Renal pelvis (tissue), 4 donors: ENCODE results near the gene LILRA6. TPM values are rescaled to one million over a fixed set of nuclear protein-coding genes. Genes with fewer than 3 reads are reported as not detected.

Experiments used
- DNase-seq: peaks from one replicate; pipeline ENCODE4 v3.0.0-alpha.2; 2013
- polyA plus RNA-seq, 3 donors: library from polyadenylated mRNA; unstranded; fragments of 120-200 nt; gene quantifications; one replicate each; pipeline ENCODE4 v1.2.1, GENCODE V29; 2013; ENCODE audit not compliant: insufficient read length in 3 of 3

LILRA6 gene
- polyA plus RNA-seq, 3 donors = 0.34 to 0.70 (median 0.53) TPM

DNA sequence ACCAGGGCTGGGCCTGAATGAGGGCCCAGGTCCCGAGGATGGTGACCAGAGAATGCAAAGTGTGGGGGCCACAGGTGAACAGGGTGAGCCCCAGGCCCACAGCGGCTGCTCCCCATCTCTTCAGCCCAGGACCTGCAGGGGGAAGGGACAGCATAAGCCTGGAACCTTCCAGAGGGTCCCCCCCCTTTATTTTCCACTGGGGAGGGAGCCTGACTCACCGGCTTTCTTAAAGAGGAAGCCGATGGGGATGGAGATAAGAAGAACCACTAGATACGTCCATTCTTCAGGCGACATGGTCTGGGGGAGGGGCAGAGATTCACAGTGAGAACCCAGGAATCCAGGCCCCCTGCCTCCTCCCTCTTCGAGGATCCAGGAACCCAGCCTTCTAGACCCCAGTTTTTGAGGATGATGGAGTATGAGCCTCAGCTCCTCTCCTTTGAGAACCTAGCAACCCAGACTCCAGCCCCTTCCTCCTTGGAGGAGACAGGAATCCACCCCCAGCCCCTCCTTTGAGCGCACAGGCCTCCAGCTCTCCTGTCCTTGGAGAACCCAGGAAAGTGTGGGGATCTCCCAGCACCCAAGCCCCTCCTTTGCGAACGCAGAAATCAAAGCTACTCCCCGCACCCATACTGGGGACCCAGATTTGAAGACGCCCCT lies 54.2 kb downstream of the LILRA6 start:
- no peak for DNase-seq

DNA sequence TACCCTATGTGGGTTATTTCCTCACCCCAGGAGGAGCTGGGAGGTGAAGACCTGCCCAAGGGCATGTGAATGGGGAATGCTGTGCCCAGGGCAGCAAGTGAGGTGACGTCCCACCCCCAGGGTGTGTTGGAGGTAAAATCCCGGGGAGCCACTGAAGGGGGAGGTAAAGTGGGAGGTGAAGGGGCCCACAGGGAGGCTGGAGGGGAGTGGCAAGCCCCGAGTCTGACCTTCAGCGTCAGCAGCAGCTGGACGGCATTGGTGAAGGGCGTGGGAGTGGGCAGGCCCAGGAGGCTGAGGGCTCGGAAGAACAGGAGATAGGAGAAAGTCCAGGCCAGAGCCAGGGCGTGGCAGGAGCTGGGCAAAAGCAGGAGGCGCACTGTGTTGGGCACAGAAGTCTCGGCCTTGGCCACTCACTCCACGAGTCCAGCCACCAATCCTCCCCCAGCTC lies 55.6 kb downstream of the LILRA6 start:
- DNase-seq = no peak

Other genes starting within 250 kb of the LILRA6 start
- under 1 TPM in 1 of 3 donors, not detected in 2; 0.38 TPM for gene VSTM1, start 178.9 kb downstream of the LILRA6 start, polyA plus RNA-seq
- gene TARM1, start 161.4 kb downstream of the LILRA6 start, polyA plus RNA-seq = under 1 TPM; 0.16 to 0.30 (median 0.21) TPM
- gene OSCAR, start 142.0 kb downstream of the LILRA6 start, polyA plus RNA-seq = under 1 TPM; 0.27 to 0.40 (median 0.30) TPM
- gene NDUFA3, start 139.9 kb downstream of the LILRA6 start, polyA plus RNA-seq = 100 to 1,000 TPM; 126 to 157 (median 156) TPM
- gene TFPT, start 127.1 kb downstream of the LILRA6 start, polyA plus RNA-seq = 10 to 100 TPM; 18.2 to 22.2 (median 21.9) TPM
- 10 to 100 TPM; 72.8 to 83.6 (median 74.5) TPM for gene PRPF31, start 127.0 kb downstream of the LILRA6 start, polyA plus RNA-seq
- gene CNOT3, start 105.0 kb downstream of the LILRA6 start, polyA plus RNA-seq = 10 to 100 TPM; 60.6 to 69.8 (median 69.0) TPM
- 10 to 100 TPM in 1 of 3 donors, 1 to 10 TPM in 2; 8.2 to 10.4 (median 8.5) TPM for gene LENG1, start 83.1 kb downstream of the LILRA6 start, polyA plus RNA-seq
- gene TMC4, start 69.6 kb downstream of the LILRA6 start, polyA plus RNA-seq = 10 to 100 TPM; 33.3 to 38.4 (median 35.7) TPM
- 10 to 100 TPM; 74.1 to 97.8 (median 84.2) TPM for gene MBOAT7, start 53.2 kb downstream of the LILRA6 start, polyA plus RNA-seq
- 10 to 100 TPM; 48.5 to 70.9 (median 67.9) TPM for gene TSEN34, start 51.5 kb downstream of the LILRA6 start, polyA plus RNA-seq
- 1,000 to 10,000 TPM; 1,622 to 1,775 (median 1,767) TPM for gene RPS9, start 41.9 kb downstream of the LILRA6 start, polyA plus RNA-seq
- gene LILRB3, start 19.8 kb downstream of the LILRA6 start, polyA plus RNA-seq = 1 to 10 TPM; 1.6 to 2.4 (median 1.6) TPM
- 1 to 10 TPM; 1.7 to 2.2 (median 2.1) TPM for gene LILRB5, start 14.5 kb upstream of the LILRA6 start, polyA plus RNA-seq
- gene LILRB2, start 38.3 kb upstream of the LILRA6 start, polyA plus RNA-seq = 1 to 10 TPM in 2 of 3 donors, under 1 TPM in 1; 0.95 to 1.2 (median 1.0) TPM
- gene LILRA5, start 70.4 kb upstream of the LILRA6 start, polyA plus RNA-seq = under 1 TPM; 0.33 to 0.38 (median 0.37) TPM
- under 1 TPM in 1 of 3 donors, not detected in 2; 0.07 TPM for gene LILRA4, start 96.4 kb upstream of the LILRA6 start, polyA plus RNA-seq
- gene LAIR1, start 122.1 kb upstream of the LILRA6 start, polyA plus RNA-seq = 1 to 10 TPM; 3.6 to 7.3 (median 4.3) TPM
- gene TTYH1, start 172.7 kb upstream of the LILRA6 start, polyA plus RNA-seq = 10 to 100 TPM; 11.5 to 14.4 (median 14.1) TPM
- gene LENG8, start 206.4 kb upstream of the LILRA6 start, polyA plus RNA-seq = 100 to 1,000 TPM; 156 to 228 (median 218) TPM
- 1 to 10 TPM; 1.9 to 2.4 (median 2.2) TPM for gene LENG9, start 221.0 kb upstream of the LILRA6 start, polyA plus RNA-seq
- gene CDC42EP5, start 230.5 kb upstream of the LILRA6 start, polyA plus RNA-seq = 10 to 100 TPM; 27.1 to 46.5 (median 40.9) TPM